MG63 (cell line): ENCODE results near the gene SMPD1. TPM values are rescaled to one million over a fixed set of nuclear protein-coding genes. Genes with fewer than 3 reads are reported as not detected.

ENCODE experiments used
- DNase-seq: peaks from one replicate; pipeline ENCODE4 v3.0.0-alpha.2; 2020
- H3K27me3 ChIP-seq: fragments of 250-450 bp; sonication (Bioruptor Pico); 2 replicates; pipeline ENCODE4 v1.5.1; 2020; ENCODE audit warnings: mild to moderate bottlenecking, moderate library complexity
- H3K36me3 ChIP-seq: fragments of 250-450 bp; sonication (Bioruptor Pico); 2 replicates; pipeline ENCODE4 v1.5.1; 2020; ENCODE audit warnings: mild to moderate bottlenecking, moderate library complexity
- H3K4me3 ChIP-seq: fragments of 250-450 bp; sonication (Bioruptor Pico); 2 replicates; pipeline ENCODE4 v1.5.1; 2020; ENCODE audit warnings: mild to moderate bottlenecking, moderate library complexity
- H3K9me3 ChIP-seq: fragments of 250-450 bp; sonication (Bioruptor Pico); 2 replicates; pipeline ENCODE4 v1.5.1; 2020; ENCODE audit warnings: mild to moderate bottlenecking, moderate library complexity
- total RNA-seq: library from RNA; depleted of rRNA; stranded (reverse); fragments of >200 nt; shearing (Covaris generic); gene quantifications from 2 replicates; pipeline ENCODE4 v1.2.3, GENCODE V29; 2014; ENCODE audit warnings: low replicate concordance

SMPD1 gene
- total RNA-seq, 1 experiment from 2014 or later = 17.7 TPM

DNA sequence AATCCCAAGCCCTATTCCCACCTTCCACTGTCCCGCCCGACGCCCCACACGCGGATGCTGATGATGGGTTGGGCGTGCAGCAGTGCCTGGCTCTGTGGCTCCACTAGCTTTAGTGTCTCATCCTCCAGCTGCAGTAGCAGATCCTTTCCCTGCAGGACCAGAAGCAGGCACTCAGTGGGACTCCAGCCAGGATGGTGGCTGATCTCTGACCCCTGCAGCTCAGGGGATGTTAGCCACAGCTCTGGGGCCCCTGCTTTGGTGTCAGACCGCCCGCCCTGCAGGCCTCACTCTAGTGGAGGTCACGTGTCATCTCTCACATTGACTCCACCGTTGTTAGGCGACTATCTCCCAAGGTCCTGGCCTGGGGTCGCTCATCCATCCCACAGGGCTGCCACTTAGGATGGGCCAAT is 11.8 kb downstream of the SMPD1 start:
- H3K4me3 ChIP-seq = no peak overlapping the region
- no peaks in the 10 kb centered on the region for H3K9me3 ChIP-seq
- no peaks in the 10 kb centered on the region for H3K27me3 ChIP-seq
- no peak for DNase-seq
- H3K36me3 ChIP-seq = no peaks in the 10 kb centered on the region

DNA sequence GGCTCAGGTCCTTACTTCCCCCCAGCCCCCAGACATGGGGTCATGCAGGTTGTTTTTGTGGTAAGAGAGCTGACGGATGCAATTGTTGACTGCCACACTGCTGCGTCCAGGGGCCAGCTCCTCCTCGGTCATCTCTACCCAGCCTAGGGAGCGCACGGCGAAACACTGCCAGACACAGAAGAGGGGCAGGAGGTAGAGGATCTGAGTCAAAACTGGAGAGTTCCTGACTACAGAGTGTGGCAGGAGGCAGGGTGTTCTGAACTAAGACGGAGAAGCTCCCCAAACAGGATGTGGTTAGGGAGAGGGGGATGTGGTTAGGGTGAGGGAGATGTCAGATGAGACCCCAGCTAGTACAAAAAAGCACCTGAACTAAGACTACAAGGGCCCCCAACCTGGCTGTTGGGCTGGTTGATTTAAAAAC is 12.3 kb downstream of the SMPD1 start:
- no peak for DNase-seq
- Histone ChIP-seq H3K4me3 (no peak overlapping the region), H3K36me3 (no peaks in the 10 kb centered on the region), H3K27me3 (no peaks in the 10 kb centered on the region), H3K9me3 (no peaks in the 10 kb centered on the region)

DNA sequence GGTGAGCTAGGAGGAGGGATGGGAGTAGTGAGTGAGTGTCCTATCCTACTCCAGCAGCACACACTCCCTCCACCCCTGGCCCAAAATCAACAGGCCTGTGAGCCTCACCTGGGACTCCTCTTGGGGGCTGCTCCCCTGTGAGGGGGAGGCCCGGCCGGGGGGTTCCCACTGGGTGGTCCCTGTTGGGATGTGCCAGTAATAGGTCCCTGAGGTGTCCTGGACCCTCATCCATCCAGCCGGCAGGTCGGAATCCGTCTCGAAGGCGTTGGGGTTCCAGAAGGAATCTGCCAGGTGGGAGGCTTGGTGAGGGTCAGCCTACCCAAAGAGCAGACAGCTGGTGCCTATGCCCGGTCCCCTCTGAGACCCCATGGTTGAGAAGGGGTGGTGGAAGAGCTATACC is 13.3 kb downstream of the SMPD1 start:
- H3K36me3 ChIP-seq = no peaks in the 10 kb centered on the region
- H3K4me3 ChIP-seq = no peak overlapping the region
- no peak for DNase-seq
- H3K9me3 ChIP-seq = no peaks in the 10 kb centered on the region
- H3K27me3 ChIP-seq = no peaks in the 10 kb centered on the region

DNA sequence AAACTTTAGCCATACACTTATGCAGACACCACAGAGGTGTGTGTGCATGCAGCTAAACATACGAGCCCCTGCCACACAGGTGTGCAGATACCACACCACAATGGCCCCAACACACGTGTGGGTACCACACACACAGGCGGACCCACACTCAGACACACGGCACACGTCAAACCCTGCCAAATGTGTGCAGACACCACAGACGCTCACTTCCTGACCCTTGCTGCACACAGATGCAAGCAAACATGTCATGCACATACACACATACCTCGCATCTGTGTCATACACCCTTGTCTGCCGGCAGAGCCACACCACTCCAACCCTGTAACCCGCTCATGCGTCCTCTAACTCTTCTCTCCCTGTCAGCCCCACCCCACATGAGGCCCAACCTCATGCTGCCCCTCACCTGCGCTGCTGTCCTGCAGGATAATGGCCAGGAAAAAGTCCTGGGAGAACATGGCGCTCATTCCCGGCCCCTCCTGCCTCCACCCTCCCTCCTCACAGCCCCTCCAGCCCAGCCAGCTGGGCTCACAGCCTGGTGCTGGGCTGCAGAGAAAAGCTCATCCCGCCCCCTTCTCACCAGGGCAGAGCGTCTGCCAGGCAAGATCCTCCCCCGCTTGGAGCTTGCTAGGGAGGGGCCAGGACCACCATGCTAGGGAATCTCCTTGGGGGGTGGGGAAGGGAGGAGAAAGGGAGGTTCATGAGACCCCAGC is 14.2 kb downstream of the SMPD1 start:
- no peaks in the 10 kb centered on the region for H3K9me3 ChIP-seq
- H3K4me3 ChIP-seq = no peak overlapping the region
- no peaks in the 10 kb centered on the region for H3K36me3 ChIP-seq
- no peak for DNase-seq
- H3K27me3 ChIP-seq = no peaks in the 10 kb centered on the region

DNA sequence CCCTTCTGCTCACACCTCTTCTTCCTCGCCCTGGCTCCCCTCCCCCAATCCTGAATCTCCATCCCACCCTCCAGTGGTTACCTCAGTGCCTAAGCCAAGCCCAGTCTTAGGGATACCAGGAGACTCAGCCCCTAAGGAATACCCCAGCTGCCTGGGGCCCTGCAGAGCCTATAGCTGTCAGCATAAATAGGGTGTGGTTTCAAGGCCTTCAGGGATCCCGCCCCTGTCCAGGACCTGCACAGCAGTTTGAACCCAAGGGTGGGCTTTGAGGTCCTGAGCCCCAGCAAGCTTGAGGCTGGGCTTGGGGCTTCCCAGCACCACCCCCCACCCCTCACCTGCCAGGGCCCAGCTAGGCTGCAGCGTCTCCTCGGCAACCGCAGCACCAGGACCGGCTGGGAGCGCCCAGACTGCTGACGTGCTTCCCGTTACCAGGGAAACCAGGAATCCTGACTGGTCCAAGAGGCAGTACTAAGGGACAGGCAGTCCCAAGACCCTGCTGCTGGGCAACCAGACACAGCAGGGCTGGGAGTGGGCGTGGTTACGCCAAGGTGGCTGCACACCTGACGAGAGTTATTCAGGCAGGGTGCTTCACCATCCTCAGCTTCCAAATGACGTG is 14.9 kb downstream of the SMPD1 start:
- Histone ChIP-seq H3K9me3 (no peaks in the 10 kb centered on the region), H3K27me3 (no peaks in the 10 kb centered on the region), H3K36me3 (no peaks in the 10 kb centered on the region), H3K4me3 (no peak overlapping the region)
- DNase-seq = no peak

DNA sequence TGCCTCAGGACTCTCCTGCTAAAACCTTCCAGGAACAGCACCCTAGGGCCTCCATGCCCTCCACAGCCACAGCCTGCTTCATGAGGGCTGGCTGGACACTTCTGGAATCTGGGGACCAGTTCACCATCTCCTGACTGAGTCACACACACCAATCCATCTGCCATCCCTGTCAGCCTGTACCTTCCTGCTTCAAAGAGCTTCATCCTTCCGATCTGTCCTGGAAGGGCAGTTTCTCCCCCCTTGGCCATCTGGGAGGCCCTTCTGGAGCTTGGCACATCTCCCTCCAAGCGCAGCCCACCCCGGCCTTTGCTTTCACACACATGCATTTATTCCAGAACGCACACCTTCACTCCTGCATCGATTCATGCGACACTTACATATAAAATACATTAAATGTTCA is 15.6 kb downstream of the SMPD1 start:
- no peaks in the 10 kb centered on the region for H3K36me3 ChIP-seq
- no peaks in the 10 kb centered on the region for H3K27me3 ChIP-seq
- no peak overlapping the region for H3K4me3 ChIP-seq
- no peaks in the 10 kb centered on the region for H3K9me3 ChIP-seq
- DNase-seq = no peak

DNA sequence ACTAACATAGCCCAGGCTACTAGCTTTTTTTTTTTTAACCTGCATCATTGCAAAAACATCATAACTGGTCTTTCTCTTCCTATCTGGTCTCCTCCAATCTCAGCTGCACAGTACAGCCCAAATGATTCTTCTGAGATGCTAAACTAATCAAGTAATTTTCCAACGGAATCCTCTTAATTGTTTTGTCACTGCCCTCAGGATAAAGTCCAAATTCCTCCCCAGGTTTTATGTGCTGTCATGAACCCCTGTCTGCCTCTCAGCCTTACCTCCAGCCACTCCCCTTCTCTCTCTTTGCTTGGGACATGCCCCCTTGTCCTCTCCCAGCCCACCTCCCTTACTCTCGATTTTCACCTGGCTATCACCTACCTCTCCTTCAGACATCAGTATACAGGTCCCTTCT is 16.1 kb downstream of the SMPD1 start:
- H3K27me3 ChIP-seq = no peaks in the 10 kb centered on the region
- DNase-seq = no peak
- H3K4me3 ChIP-seq = no peak overlapping the region

DNA sequence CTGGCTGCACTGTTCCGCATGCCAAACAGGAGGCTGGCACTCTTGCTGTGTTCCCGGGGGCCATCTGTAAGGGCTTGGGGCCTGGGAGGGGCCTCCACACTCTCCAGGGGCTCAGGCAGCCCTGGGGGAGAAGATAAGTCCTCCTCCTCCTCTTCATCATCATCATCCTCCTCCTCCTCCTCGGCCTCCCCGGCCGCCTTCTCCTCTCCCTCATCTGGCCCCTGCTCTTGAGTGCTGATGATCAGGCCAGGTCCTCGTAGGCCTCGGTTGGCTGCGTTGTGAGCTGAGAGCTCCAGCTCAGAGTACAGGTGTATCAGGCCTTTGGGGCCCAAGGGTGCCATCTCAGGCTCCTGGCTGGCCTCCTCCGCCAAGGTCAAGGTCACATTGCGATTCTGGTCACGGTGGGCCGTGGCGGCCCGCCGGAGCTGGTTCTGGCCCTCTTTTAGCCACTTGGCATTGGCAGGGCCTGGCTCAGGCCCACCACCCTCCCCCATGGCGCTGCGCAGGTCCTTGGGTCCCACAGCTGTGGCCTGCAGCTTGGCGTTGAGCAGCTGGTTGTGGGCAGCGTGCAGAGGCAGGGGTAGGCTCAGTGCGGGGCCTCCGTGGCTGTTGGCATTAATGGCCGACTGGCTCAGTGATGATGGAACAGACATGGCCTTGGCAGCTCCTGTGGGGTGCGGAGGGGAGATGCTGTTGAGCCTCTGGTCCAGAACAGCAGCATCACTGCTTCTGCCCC is 20.6 kb downstream of the SMPD1 start:
- H3K4me3 ChIP-seq = no peak overlapping the region
- no peaks in the 10 kb centered on the region for H3K27me3 ChIP-seq
- no peaks in the 10 kb centered on the region for H3K9me3 ChIP-seq
- no peaks in the 10 kb centered on the region for H3K36me3 ChIP-seq
- no peak for DNase-seq

More for the DNA sequence above, 16.1 kb downstream of the SMPD1 start:
- H3K9me3 ChIP-seq = no peaks in the 10 kb centered on the region
- no peaks in the 10 kb centered on the region for H3K36me3 ChIP-seq

DNA sequence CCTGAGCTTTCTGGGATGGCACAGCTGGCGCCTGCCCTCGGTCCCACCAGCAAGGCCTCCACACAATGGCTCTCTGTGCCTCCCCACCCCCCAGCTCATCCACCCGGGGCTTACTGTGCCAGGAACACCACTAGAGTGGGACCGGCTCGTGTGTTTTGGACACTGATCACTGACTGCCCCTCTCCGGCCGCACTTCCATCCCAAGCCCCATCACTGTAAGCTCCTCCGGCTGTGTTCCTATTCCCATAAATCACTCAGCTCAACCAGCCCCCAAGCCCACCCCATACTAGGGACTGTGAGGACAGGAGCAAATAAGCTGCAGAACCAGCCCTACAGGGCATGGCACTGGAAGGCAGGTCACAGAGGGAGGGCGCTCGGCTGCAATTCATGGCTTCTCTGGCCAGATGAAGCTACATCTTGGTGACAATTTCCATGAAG is 21.3 kb downstream of the SMPD1 start:
- no peak for DNase-seq
- Histone ChIP-seq H3K36me3 (no peaks in the 10 kb centered on the region), H3K27me3 (no peaks in the 10 kb centered on the region), H3K4me3 (no peak overlapping the region), H3K9me3 (no peaks in the 10 kb centered on the region)

DNA sequence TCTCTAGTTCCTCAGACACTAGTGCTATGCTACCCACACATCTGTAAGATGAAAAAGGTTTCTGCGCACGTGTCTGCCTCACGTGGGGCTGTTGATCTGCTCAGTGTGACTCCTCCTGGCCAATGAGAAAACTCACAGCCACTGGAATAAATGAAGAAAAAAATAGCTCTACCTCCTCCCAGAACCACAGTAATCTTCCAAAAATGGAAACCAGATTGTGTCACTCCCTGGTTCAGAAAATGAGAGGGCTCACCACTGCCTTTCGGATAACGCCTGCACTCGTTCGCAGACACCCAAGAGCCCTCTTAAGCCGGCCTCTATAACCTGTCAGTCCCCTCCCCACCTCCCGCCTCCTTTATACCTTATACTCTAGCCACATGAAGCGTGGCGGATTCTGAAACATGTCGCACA is 23.5 kb downstream of the SMPD1 start:
- DNase-seq = no peak
- Histone ChIP-seq H3K9me3 (no peaks in the 10 kb centered on the region), H3K27me3 (no peaks in the 10 kb centered on the region), H3K4me3 (no peak overlapping the region), H3K36me3 (no peaks in the 10 kb centered on the region)

DNA sequence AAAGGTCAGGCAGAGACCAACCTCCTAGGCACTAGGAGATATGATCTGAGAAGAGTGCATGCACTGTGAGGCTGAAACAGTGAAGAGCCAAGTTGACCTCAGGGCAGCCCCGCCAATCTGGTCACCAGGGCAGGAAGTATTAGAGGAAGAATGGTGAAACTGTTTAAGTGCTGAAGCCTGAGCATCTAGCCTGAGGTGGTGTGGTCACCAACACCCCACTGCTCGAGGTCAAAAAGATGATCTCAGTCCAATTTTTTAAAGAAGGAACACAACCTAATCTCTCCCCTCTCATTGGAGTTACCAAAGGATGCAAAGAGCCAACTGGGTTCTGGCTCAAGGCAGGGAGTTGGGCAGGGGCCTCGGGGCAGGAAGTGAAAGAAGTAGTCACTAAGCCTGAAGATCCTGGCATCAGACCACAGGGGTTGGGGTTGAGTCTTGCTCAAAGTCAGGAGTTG is 24.6 kb downstream of the SMPD1 start:
- no peaks in the 10 kb centered on the region for H3K9me3 ChIP-seq
- no peaks in the 10 kb centered on the region for H3K27me3 ChIP-seq
- no peak overlapping the region for H3K4me3 ChIP-seq
- no peaks in the 10 kb centered on the region for H3K36me3 ChIP-seq
- DNase-seq = peak; percentile 33

DNA sequence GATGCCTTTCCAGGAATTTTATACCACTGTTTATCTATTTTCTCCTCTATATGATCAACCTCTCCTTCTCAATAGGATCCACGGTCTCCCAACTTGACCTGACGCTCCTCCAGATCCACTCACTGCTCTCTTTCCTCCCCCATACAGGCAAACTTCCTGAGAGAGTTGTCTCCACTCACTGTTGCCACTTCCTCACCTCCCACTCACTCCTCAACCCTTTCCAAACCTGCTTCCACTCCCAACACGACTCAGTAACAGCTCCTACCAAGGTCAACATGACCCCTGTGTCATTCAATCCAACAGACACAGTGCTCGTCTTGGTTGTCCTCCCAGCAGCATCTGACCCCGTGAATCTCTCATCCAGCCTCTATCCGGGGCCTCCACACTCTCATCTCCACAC is 25.5 kb downstream of the SMPD1 start:
- H3K4me3 ChIP-seq = no peak overlapping the region
- no peaks in the 10 kb centered on the region for H3K27me3 ChIP-seq
- DNase-seq = no peak
- H3K36me3 ChIP-seq = no peaks in the 10 kb centered on the region
- no peaks in the 10 kb centered on the region for H3K9me3 ChIP-seq

DNA sequence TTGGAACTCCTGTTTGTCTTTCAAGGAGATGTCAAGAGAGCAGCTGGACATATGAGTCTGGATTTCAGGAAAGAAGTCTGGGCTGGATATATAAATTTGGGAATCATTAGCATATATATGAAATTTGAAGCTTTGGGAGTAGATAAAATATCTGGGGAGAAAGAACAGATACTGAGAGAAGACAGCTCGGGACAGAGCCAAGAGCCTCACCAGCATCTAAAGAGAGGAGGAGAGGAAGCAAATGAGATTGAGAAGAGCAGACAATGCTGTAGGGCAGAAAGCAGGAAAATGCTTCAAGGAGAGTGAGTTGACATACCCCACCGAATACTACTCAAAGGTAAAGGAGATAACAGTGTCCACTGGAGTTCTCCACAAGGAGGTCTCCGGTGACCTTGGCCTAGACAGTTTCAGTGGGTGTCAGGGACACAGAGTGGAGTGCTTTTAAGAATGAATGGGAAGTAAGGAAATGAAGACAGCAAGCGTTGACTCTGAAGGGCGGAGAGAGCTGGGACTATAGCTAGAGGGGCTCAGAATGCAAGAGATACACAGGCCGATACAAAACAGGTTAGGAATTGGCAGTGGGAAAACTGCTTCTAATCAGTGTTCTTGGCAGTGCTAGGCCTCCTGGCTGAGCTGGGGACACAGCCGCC is 27.8 kb downstream of the SMPD1 start:
- H3K9me3 ChIP-seq = no peaks in the 10 kb centered on the region
- H3K36me3 ChIP-seq = no peaks in the 10 kb centered on the region
- DNase-seq = no peak
- H3K4me3 ChIP-seq = no peak overlapping the region; the same call in 1 of the 2 replicates
- H3K27me3 ChIP-seq = no peaks in the 10 kb centered on the region

DNA sequence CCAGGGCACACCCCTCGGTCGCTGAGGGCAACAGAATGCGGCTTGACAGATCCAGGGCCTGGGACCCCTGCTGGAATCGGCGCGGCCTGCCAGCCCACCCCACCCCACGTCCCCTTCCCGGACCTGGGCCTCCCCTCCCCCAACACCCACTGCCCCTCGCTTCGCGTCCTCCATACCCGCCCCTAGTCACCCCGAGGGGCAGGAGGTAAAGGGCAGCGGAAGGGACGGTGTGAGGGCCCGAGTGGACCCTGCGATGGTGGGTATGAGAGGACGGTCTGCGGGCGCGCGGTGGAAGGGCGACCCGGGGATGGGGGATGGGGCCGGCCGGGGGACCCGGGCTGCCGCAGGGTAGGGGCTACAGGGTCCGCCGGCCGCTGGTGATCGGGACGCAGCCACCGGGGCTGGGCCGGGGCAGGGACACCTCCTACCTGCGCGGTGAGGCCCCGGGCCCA is 28.3 kb downstream of the SMPD1 start:
- Histone ChIP-seq H3K4me3 (peak overlapping the region; percentile 58), H3K27me3 (no peaks in the 10 kb centered on the region; the same call in 1 of the 2 replicates), H3K9me3 (no peaks in the 10 kb centered on the region), H3K36me3 (no peaks in the 10 kb centered on the region)
- no peak for DNase-seq

DNA sequence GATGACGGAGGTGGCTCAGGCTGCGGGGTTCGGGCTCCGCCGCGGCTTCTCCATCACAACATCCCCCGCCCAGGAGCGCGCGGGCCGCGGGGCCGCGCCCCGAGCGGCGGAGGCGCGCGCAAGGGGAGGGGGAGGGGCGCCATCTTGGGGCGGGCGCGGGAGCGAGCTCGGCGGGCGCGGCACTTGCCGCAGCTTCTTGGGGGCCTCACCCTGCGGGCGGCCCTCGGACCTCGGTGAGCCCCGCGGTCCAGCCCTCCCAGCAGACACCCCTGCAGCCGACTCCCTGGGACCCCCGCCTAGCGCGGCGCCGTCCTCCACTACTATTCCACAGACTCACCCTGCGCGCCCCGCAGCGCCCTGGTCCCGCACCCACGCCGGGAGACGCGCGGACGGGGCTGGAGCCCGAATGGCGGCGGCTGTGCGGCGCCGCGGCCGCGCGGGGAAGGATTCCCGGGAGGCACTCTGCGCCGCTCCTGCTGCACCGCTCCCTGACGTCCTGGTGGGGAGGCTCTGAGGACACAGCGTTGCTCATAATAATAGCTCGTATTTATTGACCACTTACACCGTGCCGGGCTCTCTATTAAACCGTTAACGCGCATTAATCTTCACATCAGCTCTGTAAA is 28.8 kb downstream of the SMPD1 start, which contains the start of gene APBB1:
Gene APBB1 (minus strand): TSS at position 86 of the 623 bp plus-strand sequence. CDS start 7,747 bp downstream, outside the sequence.
- Histone ChIP-seq H3K36me3 (no peaks in the 10 kb centered on the region), H3K4me3 (peak within 1 kb of the TSS; percentile 58), H3K9me3 (no peaks in the 10 kb centered on the region), H3K27me3 (no peaks in the 10 kb centered on the region; the same call in 1 of the 2 replicates)
- peak; percentile 40 for DNase-seq

DNA sequence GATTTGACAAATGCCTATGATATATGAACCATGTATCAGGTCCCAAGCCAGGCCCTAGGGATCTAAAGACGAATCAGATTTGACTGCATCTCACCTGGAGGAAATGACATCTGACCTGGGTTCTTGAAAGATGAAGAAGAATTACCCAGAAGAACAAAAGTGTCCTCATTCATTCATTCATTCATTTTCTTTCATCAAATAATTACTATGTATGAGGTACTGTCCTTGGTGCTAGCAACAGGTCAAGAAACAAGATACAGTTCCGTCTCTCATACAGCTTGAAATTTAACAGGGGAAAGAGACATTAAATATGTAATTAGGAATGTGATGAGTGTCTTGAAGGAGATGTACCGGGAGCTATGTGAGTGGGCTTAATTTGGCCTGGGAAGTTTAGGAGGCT is 30.4 kb downstream of the SMPD1 start:
- Histone ChIP-seq H3K4me3 (no peak overlapping the region), H3K9me3 (no peaks in the 10 kb centered on the region), H3K36me3 (no peaks in the 10 kb centered on the region), H3K27me3 (no peaks in the 10 kb centered on the region; the same call in 1 of the 2 replicates)
- DNase-seq = no peak
